Measurements from ENCODE around the gene USP17L19.
"Not testable (repeated sequence)": the region's sequence is repeated elsewhere in the genome, so short reads cannot be mapped to it uniquely, and the experiment has no call there.

The USP17L19 gene
- total RNA-seq, result 0 reads per million in 3 experiments

DNA sequence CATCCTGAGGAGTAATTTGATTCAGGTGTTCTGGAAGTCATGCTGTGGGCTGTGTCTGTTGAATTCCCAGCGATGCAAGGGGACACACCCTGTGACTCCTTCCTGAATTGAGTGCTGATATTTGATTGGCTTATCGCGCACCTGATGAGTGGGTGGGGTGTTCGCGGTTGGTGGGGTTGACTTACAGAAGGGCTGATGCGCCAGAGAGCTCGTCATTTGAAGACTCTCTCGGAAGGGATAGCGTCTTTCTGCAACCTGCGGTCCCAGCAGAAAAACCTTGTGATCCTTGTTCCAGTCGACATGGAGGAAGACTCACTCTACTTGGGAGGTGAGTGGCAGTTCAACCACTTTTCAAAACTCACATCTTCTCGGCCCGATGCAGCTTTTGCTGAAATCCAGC, at the start of gene USP17L19:
Gene USP17L19 (plus strand): TSS at position 301 of the 400 bp plus-strand sequence. CDS start 0 bp downstream, at position 301.
- DNase-seq, result not testable (repeated sequence)

DNA sequence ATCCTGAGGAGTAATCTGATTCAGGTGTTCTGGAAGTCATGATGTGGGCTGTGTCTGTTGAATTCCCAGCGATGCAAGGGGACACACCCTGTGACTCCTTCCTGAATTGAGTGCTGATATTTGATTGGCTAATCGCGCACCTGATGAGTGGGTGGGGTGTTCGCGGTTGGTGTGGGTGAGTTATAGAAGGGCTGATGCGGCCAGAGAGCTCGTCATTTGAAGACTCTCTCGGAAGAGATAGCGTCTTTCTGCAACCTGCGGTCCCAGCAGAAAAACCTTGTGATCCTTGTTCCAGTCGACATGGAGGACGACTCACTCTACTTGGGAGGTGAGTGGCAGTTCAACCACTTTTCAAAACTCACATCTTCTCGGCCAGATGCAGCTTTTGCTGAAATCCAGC, 42.8 kb upstream of the USP17L19 start, which contains the start of gene USP17L10:
Gene USP17L10 (plus strand): TSS at position 301 of the 400 bp plus-strand sequence. CDS start 0 bp downstream, at position 301.
- DNase-seq, result not testable (repeated sequence)

DNA sequence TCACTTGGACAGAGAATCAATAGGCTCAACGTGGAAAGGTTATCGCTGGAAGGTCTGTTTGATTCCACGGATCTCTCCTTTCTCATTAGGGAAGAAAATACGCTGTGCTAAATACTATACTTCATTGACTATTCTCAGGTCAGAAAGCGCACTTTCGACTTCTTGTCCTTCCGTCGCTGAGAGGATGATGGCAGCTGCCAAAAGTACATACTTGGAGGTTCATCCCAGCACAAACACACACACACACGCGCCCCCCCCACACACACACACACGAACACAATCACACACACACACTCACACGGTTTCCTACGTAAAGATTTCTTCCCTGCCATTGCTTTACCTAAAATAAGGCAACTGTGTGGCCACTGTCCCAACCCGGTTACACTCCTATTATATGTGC, 38.5 kb upstream of the USP17L19 start:
- DNase-seq, result not testable (repeated sequence)

DNA sequence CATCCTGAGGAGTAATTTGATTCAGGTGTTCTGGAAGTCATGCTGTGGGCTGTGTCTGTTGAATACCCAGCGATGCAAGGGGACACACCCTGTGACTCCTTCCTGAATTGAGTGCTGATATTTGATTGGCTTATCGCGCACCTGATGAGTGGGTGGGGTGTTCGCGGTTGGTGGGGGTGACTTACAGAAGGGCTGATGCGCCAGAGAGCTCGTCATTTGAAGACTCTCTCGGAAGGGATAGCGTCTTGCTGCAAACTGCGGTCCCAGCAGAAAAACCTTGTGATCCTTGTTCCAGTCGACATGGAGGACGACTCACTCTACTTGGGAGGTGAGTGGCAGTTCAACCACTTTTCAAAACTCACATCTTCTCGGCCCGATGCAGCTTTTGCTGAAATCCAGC, 38.1 kb upstream of the USP17L19 start, which contains the start of gene USP17L11:
Gene USP17L11 (plus strand): TSS at position 301 of the 400 bp plus-strand sequence. CDS start 0 bp downstream, at position 301.
- not testable (repeated sequence) for DNase-seq

DNA sequence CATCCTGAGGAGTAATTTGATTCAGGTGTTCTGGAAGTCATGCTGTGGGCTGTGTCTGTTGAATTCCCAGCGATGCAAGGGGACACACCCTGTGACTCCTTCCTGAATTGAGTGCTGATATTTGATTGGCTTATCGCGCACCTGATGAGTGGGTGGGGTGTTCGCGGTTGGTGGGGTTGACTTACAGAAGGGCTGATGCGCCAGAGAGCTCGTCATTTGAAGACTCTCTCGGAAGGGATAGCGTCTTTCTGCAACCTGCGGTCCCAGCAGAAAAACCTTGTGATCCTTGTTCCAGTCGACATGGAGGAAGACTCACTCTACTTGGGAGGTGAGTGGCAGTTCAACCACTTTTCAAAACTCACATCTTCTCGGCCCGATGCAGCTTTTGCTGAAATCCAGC, 33.3 kb upstream of the USP17L19 start, which contains the start of gene USP17L12:
Gene USP17L12 (plus strand): TSS at position 301 of the 400 bp plus-strand sequence. CDS start 0 bp downstream, at position 301.
- DNase-seq, result not testable (repeated sequence)

DNA sequence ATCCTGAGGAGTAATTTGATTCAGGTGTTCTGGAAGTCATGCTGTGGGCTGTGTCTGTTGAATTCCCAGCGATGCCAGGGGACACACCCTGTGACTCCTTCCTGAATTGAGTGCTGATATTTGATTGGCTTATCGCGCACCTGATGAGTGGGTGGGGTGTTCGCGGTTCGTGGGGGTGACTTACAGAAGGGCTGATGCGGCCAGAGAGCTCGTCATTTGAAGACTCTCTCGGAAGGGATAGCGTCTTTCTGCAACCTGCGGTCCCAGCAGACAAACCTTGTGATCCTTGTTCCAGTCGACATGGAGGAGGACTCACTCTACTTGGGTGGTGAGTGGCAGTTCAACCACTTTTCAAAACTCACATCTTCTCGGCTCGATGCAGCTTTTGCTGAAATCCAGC, 28.6 kb upstream of the USP17L19 start, which contains the start of gene USP17L13:
Gene USP17L13 (plus strand): TSS at position 301 of the 400 bp plus-strand sequence. CDS start 0 bp downstream, at position 301.
- DNase-seq, result not testable (repeated sequence)

- DNase-seq, result not testable (repeated sequence)
These were observed 22.9 kb upstream of the USP17L19 start for GRCh38 chr4:9230249-9230648.

DNA sequence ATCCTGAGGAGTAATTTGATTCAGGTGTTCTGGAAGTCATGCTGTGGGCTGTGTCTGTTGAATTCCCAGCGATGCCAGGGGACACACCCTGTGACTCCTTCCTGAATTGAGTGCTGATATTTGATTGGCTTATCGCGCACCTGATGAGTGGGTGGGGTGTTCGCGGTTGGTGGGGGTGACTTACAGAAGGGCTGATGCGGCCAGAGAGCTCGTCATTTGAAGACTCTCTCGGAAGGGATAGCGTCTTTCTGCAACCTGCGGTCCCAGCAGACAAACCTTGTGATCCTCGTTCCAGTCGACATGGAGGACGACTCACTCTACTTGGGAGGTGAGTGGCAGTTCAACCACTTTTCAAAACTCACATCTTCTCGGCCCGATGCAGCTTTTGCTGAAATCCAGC, 19.1 kb upstream of the USP17L19 start, which contains the start of gene USP17L15:
Gene USP17L15 (plus strand): TSS at position 301 of the 400 bp plus-strand sequence. CDS start 0 bp downstream, at position 301.
- DNase-seq, result not testable (repeated sequence)

GRCh38 chr4:9238461-9238860, 14.7 kb upstream of the USP17L19 start:
- DNase-seq, result not testable (repeated sequence)

DNA sequence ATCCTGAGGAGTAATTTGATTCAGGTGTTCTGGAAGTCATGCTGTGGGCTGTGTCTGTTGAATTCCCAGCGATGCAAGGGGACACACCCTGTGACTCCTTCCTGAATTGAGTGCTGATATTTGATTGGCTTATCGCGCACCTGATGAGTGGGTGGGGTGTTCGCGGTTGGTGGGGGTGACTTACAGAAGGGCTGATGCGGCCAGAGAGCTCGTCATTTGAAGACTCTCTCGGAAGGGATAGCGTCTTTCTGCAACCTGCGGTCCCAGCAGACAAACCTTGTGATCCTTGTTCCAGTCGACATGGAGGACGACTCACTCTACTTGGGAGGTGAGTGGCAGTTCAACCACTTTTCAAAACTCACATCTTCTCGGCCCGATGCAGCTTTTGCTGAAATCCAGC, 9.6 kb upstream of the USP17L19 start, which contains the start of gene USP17L17:
Gene USP17L17 (plus strand): TSS at position 301 of the 400 bp plus-strand sequence. CDS start 0 bp downstream, at position 301.
- not testable (repeated sequence) for DNase-seq

- not testable (repeated sequence) for DNase-seq
These were observed 5.1 kb upstream of the USP17L19 start, which contains the start of gene USP17L18 for GRCh38 chr4:9247953-9248680. Gene USP17L18, plus strand, starts transcription at chr4:9248630. Its CDS starts 0 bp downstream, at chr4:9248630.

DNA sequence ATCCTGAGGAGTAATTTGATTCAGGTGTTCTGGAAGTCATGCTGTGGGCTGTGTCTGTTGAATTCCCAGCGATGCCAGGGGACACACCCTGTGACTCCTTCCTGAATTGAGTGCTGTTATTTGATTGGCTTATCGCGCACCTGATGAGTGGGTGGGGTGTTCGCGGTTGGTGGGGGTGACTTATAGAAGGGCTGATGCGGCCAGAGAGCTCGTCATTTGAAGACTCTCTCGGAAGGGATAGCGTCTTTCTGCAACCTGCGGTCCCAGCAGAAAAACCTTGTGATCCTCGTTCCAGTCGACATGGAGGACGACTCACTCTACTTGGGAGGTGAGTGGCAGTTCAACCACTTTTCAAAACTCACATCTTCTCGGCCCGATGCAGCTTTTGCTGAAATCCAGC, 4.6 kb downstream of the USP17L19 start, which contains the start of gene USP17L20:
Gene USP17L20 (plus strand): TSS at position 301 of the 400 bp plus-strand sequence. CDS start 0 bp downstream, at position 301.
- DNase-seq, result not testable (repeated sequence)

GRCh38 chr4:9262572-9262971, 9.4 kb downstream of the USP17L19 start, which contains the start of gene USP17L21:
Gene USP17L21, plus strand, starts transcription at chr4:9262872. Its CDS starts 0 bp downstream, at chr4:9262872.
- DNase-seq, result not testable (repeated sequence)

DNA sequence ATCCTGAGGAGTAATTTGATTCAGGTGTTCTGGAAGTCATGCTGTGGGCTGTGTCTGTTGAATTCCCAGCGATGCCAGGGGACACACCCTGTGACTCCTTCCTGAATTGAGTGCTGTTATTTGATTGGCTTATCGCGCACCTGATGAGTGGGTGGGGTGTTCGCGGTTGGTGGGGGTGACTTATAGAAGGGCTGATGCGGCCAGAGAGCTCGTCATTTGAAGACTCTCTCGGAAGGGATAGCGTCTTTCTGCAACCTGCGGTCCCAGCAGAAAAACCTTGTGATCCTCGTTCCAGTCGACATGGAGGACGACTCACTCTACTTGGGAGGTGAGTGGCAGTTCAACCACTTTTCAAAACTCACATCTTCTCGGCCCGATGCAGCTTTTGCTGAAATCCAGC, 14.1 kb downstream of the USP17L19 start, which contains the start of gene USP17L22:
Gene USP17L22 (plus strand): TSS at position 301 of the 400 bp plus-strand sequence. CDS start 0 bp downstream, at position 301.
- DNase-seq, result not testable (repeated sequence)

- not testable (repeated sequence) for DNase-seq
These were observed 18.5 kb downstream of the USP17L19 start for GRCh38 chr4:9271719-9272118.
